NCI-H510A (cell line): ENCODE measurements around the gene PHLDB3.

Source experiments
- DNase-seq: peaks from one replicate; lab custom pipeline; 2025; lab: John Stamatoyannopoulos, UW

The PHLDB3 gene

GRCh38 chr19:43499042-43499441 lies 5.5 kb downstream of the PHLDB3 start:
- DNase-seq: no peak

DNA sequence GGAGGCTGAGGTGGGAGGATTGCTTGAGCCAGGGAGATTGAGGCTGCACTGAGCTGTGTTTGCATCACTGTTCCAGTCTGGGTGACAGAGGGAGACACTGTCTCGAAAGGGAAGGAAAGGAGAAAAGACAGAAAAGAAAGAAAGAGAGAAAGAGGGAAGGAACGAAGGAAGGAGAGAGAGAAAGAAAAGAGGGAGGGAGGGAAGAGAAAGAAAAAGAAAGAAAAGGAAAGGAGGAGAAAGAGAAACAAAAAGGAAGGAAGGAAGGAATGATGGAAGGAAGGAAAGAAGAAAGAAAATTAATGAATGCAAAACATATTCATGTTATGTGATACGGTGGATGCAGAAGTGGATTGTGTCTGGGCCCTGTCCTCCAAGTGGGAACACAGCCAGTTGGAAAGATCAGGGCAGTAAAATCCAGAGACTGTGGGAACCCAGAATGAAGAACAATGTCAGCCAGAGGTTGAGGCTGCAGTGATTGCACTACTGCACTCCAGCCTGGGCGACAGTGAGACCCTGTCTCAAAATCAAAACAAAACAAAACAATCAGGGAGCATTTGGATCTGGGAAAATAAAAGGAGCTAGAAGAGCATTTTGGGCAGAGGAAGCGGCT lies 6.2 kb downstream of the PHLDB3 start:
- DNase-seq: no peak

DNA sequence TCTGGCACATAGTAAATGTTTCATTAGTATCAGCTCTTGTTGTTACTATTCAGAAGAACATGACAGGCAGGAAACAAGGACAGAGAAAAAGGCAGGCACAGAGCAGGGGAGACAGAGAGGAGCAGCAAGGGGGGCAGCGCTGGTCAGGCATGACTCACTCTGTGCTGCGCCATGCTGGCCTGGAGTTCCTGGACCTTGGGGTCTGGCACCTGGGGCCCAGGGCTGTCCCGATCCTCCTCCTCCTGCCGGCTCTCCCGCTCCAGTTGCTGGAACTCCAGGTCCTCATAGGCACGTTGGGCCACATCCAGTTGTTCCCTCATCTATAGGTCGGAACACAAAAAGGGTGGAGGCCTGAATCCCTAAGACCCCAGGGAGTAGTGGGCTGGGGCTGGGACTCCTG lies 7.6 kb downstream of the PHLDB3 start:
- DNase-seq: no peak

GRCh38 chr19:43495082-43495481 lies 9.5 kb downstream of the PHLDB3 start:
- DNase-seq: no peak

DNA sequence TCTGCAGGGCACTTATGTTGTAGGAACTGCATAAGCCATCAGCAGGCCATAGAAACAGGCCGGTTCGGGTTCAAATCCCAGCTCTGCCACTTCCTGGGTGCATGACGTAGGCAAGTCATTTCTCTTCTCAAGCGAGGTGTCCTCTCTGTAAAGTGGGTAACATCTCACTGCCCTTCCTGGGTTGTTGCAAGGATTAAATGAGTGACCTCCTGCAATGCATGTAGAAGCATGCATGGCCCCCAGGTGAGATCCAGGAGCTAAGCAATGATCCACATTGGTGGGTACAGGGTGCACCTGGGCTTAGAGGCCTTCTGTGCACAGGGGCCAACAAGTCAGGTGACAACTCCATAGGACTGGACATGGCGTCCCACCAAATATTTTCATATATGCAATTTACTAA lies 13.8 kb downstream of the PHLDB3 start:
- DNase-seq: no peak

DNA sequence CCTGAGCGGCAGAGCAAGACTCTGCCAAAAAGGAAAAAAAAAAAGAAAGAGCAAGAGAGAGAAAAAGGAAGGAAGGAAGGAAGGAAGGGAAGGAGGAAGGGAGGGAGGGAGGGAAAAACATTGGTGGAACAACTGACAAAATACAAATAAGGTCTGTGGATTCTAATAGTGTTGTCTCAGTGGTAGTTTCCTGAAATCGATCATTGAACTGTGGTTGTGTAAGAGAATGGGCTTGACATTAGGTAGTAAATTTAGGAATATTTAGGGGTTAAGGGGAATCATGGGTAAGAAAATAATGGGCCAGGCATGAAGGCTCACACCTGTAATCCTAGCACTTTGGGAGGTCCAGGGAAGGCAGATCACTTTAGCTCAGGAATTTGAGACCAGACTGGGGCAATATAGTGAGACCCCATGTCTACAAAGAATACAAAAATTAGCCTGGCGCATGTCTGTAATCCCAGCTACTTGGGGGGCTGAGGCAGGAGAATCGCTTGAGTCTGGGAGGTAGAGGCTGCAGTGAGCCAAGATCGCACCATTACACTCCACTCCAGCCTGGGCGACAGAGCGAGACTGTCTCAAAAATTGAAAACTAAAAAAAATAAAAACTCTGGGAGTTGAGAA lies 14.5 kb downstream of the PHLDB3 start:
- DNase-seq: no peak

DNA sequence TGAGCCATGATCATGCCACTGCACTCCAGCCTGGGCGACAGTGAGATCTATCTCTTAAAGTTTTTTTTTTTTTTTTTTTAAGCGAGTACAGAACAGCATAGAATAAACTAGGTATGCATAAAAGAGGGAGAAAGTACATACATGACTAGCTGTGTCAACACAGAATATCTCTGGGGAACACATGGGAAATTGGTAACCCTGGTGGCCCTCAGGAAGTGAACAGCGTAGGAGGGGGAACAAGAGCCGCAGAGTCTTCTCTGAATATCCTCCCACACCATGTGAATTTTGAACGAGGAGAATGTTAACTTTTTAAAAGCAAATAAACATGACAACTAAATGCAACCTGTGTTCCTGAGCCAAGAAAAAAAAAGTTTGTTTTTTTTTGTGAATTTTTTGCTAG lies 15.2 kb downstream of the PHLDB3 start:
- DNase-seq: no peak

- no peak for DNase-seq
These were observed 16.4 kb downstream of the PHLDB3 start for GRCh38 chr19:43488179-43488578.

DNA sequence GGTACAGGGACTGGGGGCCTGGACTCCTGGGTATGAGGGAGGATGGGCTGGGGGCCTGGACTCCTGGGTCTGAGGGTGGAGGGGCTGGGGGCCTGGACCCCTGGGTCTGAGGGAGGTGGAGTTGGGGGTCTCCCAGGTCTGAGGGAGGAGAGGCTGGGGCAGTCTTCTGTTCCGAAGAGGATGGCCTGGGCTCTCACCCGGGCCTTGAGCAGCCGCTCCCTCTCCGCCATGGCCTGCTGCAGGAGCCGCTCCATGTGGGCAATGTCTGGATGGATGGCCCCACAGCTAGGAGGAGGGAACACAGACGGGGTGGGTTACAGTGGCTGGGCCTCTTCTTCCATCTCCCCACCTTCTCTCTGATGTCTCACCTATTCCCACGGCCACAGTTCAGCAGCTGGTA lies 18.1 kb downstream of the PHLDB3 start:
- DNase-seq: no peak

- no peak for DNase-seq
These were observed 18.6 kb downstream of the PHLDB3 start for GRCh38 chr19:43485951-43486350.

GRCh38 chr19:43483281-43483680 lies 21.3 kb downstream of the PHLDB3 start:
- DNase-seq: no peak

GRCh38 chr19:43482193-43482592 lies 22.4 kb downstream of the PHLDB3 start:
- no peak for DNase-seq

GRCh38 chr19:43481701-43482100 lies 22.8 kb downstream of the PHLDB3 start:
- no peak for DNase-seq

GRCh38 chr19:43480574-43480973 lies 24.0 kb downstream of the PHLDB3 start:
- no peak for DNase-seq

DNA sequence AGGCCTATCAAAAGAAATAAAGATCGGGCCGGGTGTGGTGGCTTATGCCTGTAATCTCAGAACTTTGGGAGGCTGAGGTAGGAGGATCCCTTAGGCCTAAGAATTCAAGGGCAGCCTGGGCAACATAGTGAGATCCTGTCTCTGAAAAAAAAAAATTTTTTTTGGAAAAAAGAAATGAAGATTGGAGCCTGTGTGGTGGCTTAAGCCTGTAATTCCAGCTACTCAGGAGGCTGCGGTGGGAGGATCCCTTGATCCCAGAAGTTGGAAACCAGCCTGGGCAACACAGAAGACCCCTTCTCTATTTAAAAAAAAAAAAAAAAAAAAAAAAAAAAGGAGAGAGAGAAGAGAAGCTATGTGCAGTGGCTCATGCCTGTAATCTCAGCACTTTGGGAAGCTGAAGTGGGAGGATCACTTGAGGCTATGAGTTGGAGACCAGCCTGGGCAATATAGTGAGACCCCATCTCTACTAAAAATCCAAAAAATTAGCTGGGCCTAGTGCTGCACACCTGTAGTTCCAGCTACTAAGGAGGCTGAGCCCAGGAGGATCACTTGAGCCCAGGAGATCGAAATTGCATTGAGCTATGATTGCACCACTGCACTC lies 24.5 kb downstream of the PHLDB3 start:
- no peak for DNase-seq

DNA sequence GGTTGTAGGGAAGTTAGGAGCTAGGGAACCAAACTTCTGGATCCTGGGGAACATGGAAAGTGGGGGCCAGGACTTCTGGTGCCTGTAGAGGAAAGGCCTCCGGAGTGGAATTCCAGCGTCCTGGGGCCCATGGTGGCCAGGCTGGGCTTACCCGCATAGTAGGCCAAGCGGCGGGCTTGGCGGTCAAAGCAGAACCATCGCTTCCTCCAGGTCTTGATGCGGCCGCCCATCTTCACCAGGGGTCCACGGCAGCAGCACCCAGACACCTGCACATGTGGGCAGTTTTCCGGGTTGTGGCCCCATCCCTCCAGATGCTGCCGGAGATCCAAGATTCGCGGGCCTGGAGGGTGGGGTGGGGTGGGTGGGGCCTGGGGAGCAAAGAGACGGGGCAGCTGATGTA lies 25.3 kb downstream of the PHLDB3 start:
- DNase-seq: no peak

GRCh38 chr19:43478323-43478722 lies 26.2 kb downstream of the PHLDB3 start:
- DNase-seq: no peak

DNA sequence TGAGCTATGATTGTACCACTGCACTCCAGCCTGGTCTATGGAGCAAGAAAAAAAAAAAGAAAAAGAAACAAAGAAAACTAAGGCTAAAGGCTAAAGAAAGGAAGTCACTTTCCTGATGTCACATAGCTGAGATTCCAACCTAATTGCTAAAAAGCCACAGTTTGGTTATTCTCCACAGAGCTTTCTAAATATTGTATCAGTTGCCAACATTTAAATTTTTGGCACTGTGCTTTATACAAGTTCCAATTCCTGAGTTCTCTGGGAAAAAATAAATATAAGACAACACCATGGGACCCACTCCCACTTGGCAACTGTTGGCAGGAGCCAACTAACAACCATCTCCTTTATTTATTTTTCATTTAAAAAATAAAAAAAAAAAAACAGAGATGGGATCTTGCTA lies 27.9 kb downstream of the PHLDB3 start:
- DNase-seq: no peak

- no peak for DNase-seq
These were observed 29.4 kb downstream of the PHLDB3 start for GRCh38 chr19:43474986-43475705.

DNA sequence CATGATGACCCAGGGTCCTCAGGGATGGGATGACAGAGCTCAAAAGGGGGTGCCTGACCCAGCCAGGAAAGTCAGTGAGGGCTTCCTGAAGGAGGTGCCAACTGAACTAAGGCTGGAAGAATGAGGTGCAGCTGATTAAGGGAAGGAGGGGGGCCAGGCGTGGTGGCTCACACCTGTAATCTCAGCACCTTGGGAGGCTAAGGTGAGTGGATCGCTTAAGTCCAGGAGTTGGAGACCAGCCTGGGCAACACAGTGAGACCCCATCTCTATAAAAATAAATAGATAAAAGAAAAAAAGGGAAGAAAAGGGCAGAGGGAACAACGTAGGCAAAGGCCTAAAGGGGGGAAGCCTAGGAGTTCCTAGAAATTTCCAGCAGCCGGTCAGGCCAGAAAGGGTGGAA lies 30.1 kb downstream of the PHLDB3 start:
- no peak for DNase-seq

GRCh38 chr19:43471091-43471490 lies 33.5 kb downstream of the PHLDB3 start:
- DNase-seq: no peak

- no peak for DNase-seq
These were observed 34.3 kb downstream of the PHLDB3 start for GRCh38 chr19:43470288-43470687.

DNA sequence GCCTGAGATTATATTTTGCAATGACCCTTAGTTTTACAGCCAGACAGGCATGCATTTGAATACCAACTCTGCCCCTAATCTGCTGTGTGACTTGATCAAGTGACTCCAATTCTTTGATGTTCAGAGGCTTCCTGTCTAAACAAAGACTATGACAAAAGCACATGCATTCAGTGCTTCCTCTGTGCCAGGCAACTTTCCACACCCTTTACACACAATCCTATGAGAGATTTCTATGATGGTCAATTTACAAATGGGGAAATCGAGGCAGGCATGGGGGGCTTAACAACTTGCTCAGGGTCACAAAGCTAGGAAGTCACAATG lies 35.4 kb downstream of the PHLDB3 start:
- DNase-seq: no peak
